HepG2 (cell line): ENCODE results near the gene MSMP. TPM values are rescaled to one million over a fixed set of nuclear protein-coding genes. Genes with fewer than 3 reads are reported as not detected.
A peak's percentile ranks its signal among the peaks of the same experiment; 100 is the strongest.

Experiments
- HDAC1 ChIP-seq: sonication (generic); formaldehyde crosslinking; IDR thresholded peaks from 2 replicates; pipeline ENCODE4 v1.5.1; 2020; ENCODE audit warnings: mild to moderate bottlenecking, missing genetic modification reagents
- KLF16 ChIP-seq, 2 experiments: sonication (generic) in 1 of 2; formaldehyde crosslinking in 1 of 2; IDR thresholded peaks; 2 replicates each; pipeline versions ENCODE4 v1.6.1 to v1.8.0; 2016 to 2023; ENCODE audit warnings: missing genetic modification reagents in 2 of 2, missing compliant biosample characterization in 1 of 2
- MED1 ChIP-seq: sonication (generic); formaldehyde crosslinking; IDR thresholded peaks from 2 replicates; pipeline ENCODE4 v1.4.0; 2020; ENCODE audit warnings: missing genetic modification reagents
- TRIM24 ChIP-seq: sonication (generic); formaldehyde crosslinking; IDR thresholded peaks from 2 replicates; pipeline ENCODE4 v1.8.0; 2022; ENCODE audit warnings: mild to moderate bottlenecking, missing genetic modification reagents
- ZBTB1 ChIP-seq: sonication (generic); formaldehyde crosslinking; IDR thresholded peaks from 2 replicates; pipeline ENCODE4 v1.4.0; 2020; ENCODE audit warnings: missing genetic modification reagents, borderline replicate concordance
- ZBTB3 ChIP-seq: sonication (generic); formaldehyde crosslinking; IDR thresholded peaks from 2 replicates; pipeline ENCODE4 v1.4.0; 2020; ENCODE audit warnings: low read depth, mild to moderate bottlenecking, moderate library complexity, missing genetic modification reagents, borderline replicate concordance
- ZKSCAN1 ChIP-seq: fragments of 150-350 bp; IDR thresholded peaks from 2 replicates; pipeline ENCODE4 v1.6.1; 2014; ENCODE audit warnings: low read length
- ZNF501 ChIP-seq: sonication (generic); formaldehyde crosslinking; IDR thresholded peaks from 2 replicates; pipeline ENCODE4 v1.5.1; 2020; ENCODE audit warnings: mild to moderate bottlenecking, moderate library complexity, missing genetic modification reagents
- ZNF569 ChIP-seq: sonication (generic); formaldehyde crosslinking; IDR thresholded peaks from 2 replicates; pipeline ENCODE4 v1.5.0; 2020; ENCODE audit warnings: mild to moderate bottlenecking, missing genetic modification reagents, moderate library complexity, borderline replicate concordance
- ZNF629 ChIP-seq: sonication (generic); formaldehyde crosslinking; conservative IDR thresholded peaks from 2 replicates; pipeline ENCODE4 v1.5.0; 2020; ENCODE audit warnings: missing genetic modification reagents
- ZNF678 ChIP-seq: sonication (generic); formaldehyde crosslinking; IDR thresholded peaks from 2 replicates; pipeline ENCODE4 v1.4.0; 2020; ENCODE audit warnings: mild to moderate bottlenecking, missing genetic modification reagents
- polyA plus RNA-seq, 8 experiments: library from polyadenylated mRNA; depleted of rRNA in 3 of 8; stranded (reverse) in 7 of 8; unstranded in 1 of 8; fragments of >200 nt; fragmentation: Illumina TruSeq in 4 of 8; extraction: Trizol in 4 of 8; gene quantifications; 2 replicates each; pipeline versions ENCODE4 v1.2.1 to v1.2.3, GENCODE V29; 2011 to 2016; ENCODE audit warnings: low read depth in 4 of 8, missing spikeins in 1 of 8, mixed read lengths in 1 of 8; ENCODE audit not compliant: insufficient read depth in 1 of 8
- total RNA-seq, 5 experiments: library from RNA; depleted of rRNA; stranded (reverse); fragments of >200 nt; fragmentation: Illumina TruSeq; extraction: Trizol; gene quantifications; 2 replicates each; pipeline ENCODE4 v1.2.3, GENCODE V29; 2016; ENCODE audit warnings: low read depth in 1 of 5
- TF ChIP-seq, protein P1 (sequence below): sonication (generic); formaldehyde crosslinking; IDR thresholded peaks from 2 replicates; pipeline ENCODE4 v1.4.0; 2020; ENCODE audit warnings: missing genetic modification reagents
- TF ChIP-seq, protein P2 (sequence below), 2 experiments: sonication (generic) in 1 of 2; formaldehyde crosslinking in 1 of 2; IDR thresholded peaks; 2 replicates each; pipeline versions ENCODE4 v1.4.0 to v1.6.1; 2016 to 2020; ENCODE audit warnings: borderline replicate concordance in 1 of 2, low read depth in 1 of 2, mild to moderate bottlenecking in 1 of 2, missing genetic modification reagents in 1 of 2
- TF ChIP-seq, protein P3 (sequence below): sonication (generic); formaldehyde crosslinking; IDR thresholded peaks from 2 replicates; pipeline ENCODE4 v1.8.0; 2022; ENCODE audit warnings: missing genetic modification reagents, low read depth, mild to moderate bottlenecking, borderline replicate concordance
- TF ChIP-seq, protein P4 (sequence below): IDR thresholded peaks from 2 replicates; pipeline ENCODE4 v1.6.1; 2016; ENCODE audit warnings: missing compliant biosample characterization, missing genetic modification reagents, borderline replicate concordance
- TF ChIP-seq, protein P5 (sequence below): sonication (generic); formaldehyde crosslinking; IDR thresholded peaks from 2 replicates; pipeline ENCODE4 v1.4.0; 2020; ENCODE audit warnings: missing genetic modification reagents, borderline replicate concordance

MSMP gene
- total and polyA plus RNA-seq, 2 of the 13 experiments (the other 11 are each of a cell fraction or from before 2014, with no cell fraction given) = 0.24 to 0.46 TPM

DNA sequence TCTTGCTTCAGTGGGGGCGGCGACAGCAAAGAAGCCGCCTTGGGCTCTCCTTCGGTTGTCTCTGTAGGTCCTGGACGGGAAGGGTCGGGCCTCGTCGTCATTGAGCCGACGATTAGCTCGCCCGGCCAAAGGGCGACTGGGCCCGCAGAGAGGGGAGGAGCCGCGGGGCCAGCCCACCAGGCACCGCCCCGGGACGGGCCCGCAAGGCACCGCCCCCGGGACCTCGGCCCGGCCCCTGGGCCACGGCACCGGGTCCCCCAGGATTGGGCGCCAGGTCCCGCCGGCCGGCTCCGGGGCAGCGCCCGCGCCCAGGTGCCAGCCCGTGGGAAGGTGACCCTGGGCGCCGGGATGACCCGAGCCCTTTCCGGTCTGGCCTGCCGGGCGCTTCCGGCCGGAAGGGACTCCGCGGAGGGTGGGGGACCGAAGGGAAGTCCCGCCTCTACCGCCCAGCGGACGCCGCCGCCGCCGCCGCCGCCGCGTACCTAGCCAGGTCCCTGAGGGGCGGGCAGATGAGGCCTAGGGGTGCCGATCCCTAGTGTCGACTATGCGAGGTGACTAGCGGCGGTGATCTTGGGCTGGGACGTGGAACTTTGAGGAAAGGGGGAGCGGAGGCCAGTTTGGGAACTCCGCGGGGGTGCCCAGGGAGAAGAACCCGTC, 5.1 kb downstream of the MSMP start, which contains the start of the genes GBA2 and RGP1 (continued):
- TF ChIP-seq MED1 (CRISPR knock-in tag) (no peak; the same call in none of the 2 replicates), HDAC1 (CRISPR knock-in tag) (no peak; the same call in 1 of the 2 replicates), KLF16 (CRISPR knock-in tag; IDR thresholded peaks at IDR 0.05) (peak in 1 of 2 experiments; percentile 72; a peak in 2 of 4 replicates), ZNF629 (CRISPR knock-in tag) (no peak), ZBTB3 (peak; percentile 6; the same call in 1 of the 2 replicates), ZNF678 (CRISPR knock-in tag) (no peak; the same call in 1 of the 2 replicates), ZNF501 (no peak; the same call in 1 of the 2 replicates), ZKSCAN1 (no peak), ZNF569 (CRISPR knock-in tag) (no peak), ZBTB1 (CRISPR knock-in tag) (no peak), TRIM24 (CRISPR knock-in tag) (no peak)
- TF ChIP-seq, protein P1, sequence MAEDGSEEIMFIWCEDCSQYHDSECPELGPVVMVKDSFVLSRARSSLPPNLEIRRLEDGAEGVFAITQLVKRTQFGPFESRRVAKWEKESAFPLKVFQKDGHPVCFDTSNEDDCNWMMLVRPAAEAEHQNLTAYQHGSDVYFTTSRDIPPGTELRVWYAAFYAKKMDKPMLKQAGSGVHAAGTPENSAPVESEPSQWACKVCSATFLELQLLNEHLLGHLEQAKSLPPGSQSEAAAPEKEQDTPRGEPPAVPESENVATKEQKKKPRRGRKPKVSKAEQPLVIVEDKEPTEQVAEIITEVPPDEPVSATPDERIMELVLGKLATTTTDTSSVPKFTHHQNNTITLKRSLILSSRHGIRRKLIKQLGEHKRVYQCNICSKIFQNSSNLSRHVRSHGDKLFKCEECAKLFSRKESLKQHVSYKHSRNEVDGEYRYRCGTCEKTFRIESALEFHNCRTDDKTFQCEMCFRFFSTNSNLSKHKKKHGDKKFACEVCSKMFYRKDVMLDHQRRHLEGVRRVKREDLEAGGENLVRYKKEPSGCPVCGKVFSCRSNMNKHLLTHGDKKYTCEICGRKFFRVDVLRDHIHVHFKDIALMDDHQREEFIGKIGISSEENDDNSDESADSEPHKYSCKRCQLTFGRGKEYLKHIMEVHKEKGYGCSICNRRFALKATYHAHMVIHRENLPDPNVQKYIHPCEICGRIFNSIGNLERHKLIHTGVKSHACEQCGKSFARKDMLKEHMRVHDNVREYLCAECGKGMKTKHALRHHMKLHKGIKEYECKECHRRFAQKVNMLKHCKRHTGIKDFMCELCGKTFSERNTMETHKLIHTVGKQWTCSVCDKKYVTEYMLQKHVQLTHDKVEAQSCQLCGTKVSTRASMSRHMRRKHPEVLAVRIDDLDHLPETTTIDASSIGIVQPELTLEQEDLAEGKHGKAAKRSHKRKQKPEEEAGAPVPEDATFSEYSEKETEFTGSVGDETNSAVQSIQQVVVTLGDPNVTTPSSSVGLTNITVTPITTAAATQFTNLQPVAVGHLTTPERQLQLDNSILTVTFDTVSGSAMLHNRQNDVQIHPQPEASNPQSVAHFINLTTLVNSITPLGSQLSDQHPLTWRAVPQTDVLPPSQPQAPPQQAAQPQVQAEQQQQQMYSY (CRISPR knock-in tag) = peak; percentile 65; the same call in 1 of the 2 replicates
- TF ChIP-seq, protein P2, sequence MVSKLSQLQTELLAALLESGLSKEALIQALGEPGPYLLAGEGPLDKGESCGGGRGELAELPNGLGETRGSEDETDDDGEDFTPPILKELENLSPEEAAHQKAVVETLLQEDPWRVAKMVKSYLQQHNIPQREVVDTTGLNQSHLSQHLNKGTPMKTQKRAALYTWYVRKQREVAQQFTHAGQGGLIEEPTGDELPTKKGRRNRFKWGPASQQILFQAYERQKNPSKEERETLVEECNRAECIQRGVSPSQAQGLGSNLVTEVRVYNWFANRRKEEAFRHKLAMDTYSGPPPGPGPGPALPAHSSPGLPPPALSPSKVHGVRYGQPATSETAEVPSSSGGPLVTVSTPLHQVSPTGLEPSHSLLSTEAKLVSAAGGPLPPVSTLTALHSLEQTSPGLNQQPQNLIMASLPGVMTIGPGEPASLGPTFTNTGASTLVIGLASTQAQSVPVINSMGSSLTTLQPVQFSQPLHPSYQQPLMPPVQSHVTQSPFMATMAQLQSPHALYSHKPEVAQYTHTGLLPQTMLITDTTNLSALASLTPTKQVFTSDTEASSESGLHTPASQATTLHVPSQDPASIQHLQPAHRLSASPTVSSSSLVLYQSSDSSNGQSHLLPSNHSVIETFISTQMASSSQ (IDR thresholded peaks at IDR 0.05; ENCODE audit: low read depth) = no peak
- TF ChIP-seq, protein P2 (CRISPR knock-in tag; IDR thresholded peaks at IDR 0.05; ENCODE audit: borderline replicate concordance) = no peak; the same call in 1 of the 2 replicates
- TF ChIP-seq, protein P3, sequence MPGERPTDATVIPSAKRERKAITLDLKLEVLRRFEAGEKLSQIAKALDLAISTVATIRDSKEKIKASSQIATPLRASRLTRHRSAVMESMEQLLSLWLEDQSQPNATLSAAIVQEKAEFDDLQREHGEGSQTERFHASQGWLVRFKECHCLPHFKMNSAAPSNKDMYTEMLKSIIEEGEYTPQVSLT (CRISPR knock-in tag) = no peak
- TF ChIP-seq, protein P4, sequence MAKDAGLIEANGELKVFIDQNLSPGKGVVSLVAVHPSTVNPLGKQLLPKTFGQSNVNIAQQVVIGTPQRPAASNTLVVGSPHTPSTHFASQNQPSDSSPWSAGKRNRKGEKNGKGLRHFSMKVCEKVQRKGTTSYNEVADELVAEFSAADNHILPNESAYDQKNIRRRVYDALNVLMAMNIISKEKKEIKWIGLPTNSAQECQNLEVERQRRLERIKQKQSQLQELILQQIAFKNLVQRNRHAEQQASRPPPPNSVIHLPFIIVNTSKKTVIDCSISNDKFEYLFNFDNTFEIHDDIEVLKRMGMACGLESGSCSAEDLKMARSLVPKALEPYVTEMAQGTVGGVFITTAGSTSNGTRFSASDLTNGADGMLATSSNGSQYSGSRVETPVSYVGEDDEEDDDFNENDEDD (CRISPR knock-in tag) = peak; percentile 12; the same call in 1 of the 2 replicates
- TF ChIP-seq, protein P5, sequence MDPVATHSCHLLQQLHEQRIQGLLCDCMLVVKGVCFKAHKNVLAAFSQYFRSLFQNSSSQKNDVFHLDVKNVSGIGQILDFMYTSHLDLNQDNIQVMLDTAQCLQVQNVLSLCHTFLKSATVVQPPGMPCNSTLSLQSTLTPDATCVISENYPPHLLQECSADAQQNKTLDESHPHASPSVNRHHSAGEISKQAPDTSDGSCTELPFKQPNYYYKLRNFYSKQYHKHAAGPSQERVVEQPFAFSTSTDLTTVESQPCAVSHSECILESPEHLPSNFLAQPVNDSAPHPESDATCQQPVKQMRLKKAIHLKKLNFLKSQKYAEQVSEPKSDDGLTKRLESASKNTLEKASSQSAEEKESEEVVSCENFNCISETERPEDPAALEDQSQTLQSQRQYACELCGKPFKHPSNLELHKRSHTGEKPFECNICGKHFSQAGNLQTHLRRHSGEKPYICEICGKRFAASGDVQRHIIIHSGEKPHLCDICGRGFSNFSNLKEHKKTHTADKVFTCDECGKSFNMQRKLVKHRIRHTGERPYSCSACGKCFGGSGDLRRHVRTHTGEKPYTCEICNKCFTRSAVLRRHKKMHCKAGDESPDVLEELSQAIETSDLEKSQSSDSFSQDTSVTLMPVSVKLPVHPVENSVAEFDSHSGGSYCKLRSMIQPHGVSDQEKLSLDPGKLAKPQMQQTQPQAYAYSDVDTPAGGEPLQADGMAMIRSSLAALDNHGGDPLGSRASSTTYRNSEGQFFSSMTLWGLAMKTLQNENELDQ (CRISPR knock-in tag) = no peak
